ENCODE data around the gene DSCAM. TPM values are rescaled to one million over a fixed set of nuclear protein-coding genes. Genes with fewer than 3 reads are reported as not detected.

DSCAM gene
- total RNA-seq, 1 donor from 2014 or later, result not detected

- DNase-seq (ENCODE audit: extremely low spot score, unreplicated experiment), result no peak
- H3K4me1 Mint-ChIP-seq (ENCODE audit: unreplicated experiment), result no peaks in the 10 kb centered on the region
- H3K4me3 Mint-ChIP-seq (ENCODE audit: unreplicated experiment), result no peak overlapping the region
- no peaks in the 10 kb centered on the region for H3K36me3 Mint-ChIP-seq (ENCODE audit: unreplicated experiment)
- H3K9me3 Mint-ChIP-seq (ENCODE audit: unreplicated experiment), result peaks cover 31% of the 10 kb centered on the region
- TF ChIP-seq CTCF (IDR thresholded peaks at IDR 0.05), result no peak
- no peak overlapping the region for H3K27ac Mint-ChIP-seq (ENCODE audit: unreplicated experiment)
- H3K27me3 Mint-ChIP-seq (ENCODE audit: unreplicated experiment), result no peaks in the 10 kb centered on the region
Observed at GRCh38 chr21:39976800-39977199, 870.2 kb downstream of the DSCAM start.

DNA sequence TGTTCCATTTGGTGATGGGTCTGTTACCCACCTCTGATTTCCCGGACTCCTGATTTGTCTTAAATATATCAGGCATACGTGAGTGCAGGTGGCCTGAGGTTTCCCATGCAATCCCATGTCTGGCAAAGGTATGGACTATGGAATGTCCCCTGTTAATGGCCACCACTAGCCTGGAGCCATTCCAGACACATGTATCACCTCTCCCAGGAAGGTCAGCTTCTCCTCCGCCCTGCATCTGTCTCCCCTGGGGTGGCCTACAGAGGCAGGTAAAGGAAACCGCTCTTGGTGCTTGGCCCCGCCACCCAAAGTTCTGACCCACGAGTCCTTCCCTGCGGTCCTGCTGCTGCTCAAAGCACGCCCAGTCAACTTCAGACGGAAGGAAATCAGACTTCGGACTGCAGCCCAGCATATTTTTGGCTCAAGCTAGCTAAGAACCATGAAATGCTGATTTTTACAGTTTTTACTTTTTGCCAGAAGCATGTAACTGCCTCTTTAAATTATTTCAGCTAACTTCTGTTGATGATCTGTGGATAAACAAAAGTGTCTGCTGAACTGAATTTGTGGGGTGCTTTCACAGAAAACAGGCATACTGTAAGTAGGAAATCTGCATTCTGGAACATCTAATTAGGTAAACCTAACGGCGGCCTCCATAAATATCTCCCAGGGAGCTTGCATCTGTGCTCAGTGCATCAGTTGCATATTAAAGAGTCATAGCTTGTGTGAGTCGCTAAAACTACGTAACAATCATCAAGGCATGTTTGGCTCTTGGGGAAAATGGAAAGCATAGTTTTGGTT lies 873.8 kb downstream of the DSCAM start:
- Mint-ChIP-seq H3K27ac (ENCODE audit: unreplicated experiment) (no peak overlapping the region), H3K4me1 (ENCODE audit: unreplicated experiment) (no peaks in the 10 kb centered on the region), H3K27me3 (ENCODE audit: unreplicated experiment) (no peaks in the 10 kb centered on the region), H3K36me3 (ENCODE audit: unreplicated experiment) (no peaks in the 10 kb centered on the region), H3K9me3 (ENCODE audit: unreplicated experiment) (peaks cover 22% of the 10 kb centered on the region), H3K4me3 (ENCODE audit: unreplicated experiment) (no peak overlapping the region)
- no peak for DNase-seq (ENCODE audit: extremely low spot score, unreplicated experiment)
- TF ChIP-seq CTCF (IDR thresholded peaks at IDR 0.05), result no peak

GRCh38 chr21:39972471-39972870 lies 874.5 kb downstream of the DSCAM start:
- Mint-ChIP-seq H3K4me1 (ENCODE audit: unreplicated experiment) (no peaks in the 10 kb centered on the region), H3K27me3 (ENCODE audit: unreplicated experiment) (no peaks in the 10 kb centered on the region), H3K9me3 (ENCODE audit: unreplicated experiment) (peaks cover 16% of the 10 kb centered on the region), H3K36me3 (ENCODE audit: unreplicated experiment) (no peaks in the 10 kb centered on the region), H3K4me3 (ENCODE audit: unreplicated experiment) (no peak overlapping the region), H3K27ac (ENCODE audit: unreplicated experiment) (no peak overlapping the region)
- DNase-seq (ENCODE audit: extremely low spot score, unreplicated experiment), result no peak
- no peak for TF ChIP-seq CTCF (IDR thresholded peaks at IDR 0.05)

DNA sequence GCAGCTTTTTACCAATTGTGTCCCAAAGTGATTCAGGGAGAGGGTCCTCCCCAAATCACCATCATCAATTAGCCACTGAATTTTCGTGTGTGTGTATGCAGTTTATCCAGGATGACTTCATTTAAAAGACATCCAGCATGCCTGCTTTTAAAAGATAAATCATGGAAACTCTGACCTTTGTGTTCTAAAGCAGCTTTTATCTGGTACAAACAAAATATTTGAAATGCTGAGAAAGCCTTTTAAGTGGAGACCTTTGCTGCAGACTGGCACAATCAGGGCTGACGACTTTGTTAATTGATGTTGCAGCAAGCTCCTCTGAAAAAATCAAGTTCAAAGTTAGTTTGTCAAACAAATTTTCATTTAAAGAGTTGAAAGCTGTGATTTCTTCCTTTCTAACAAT lies 875.0 kb downstream of the DSCAM start:
- Mint-ChIP-seq H3K27ac (ENCODE audit: unreplicated experiment) (no peak overlapping the region), H3K4me1 (ENCODE audit: unreplicated experiment) (no peaks in the 10 kb centered on the region), H3K27me3 (ENCODE audit: unreplicated experiment) (no peaks in the 10 kb centered on the region), H3K4me3 (ENCODE audit: unreplicated experiment) (no peak overlapping the region), H3K36me3 (ENCODE audit: unreplicated experiment) (no peaks in the 10 kb centered on the region), H3K9me3 (ENCODE audit: unreplicated experiment) (peaks cover 21% of the 10 kb centered on the region)
- no peak for DNase-seq (ENCODE audit: extremely low spot score, unreplicated experiment)
- TF ChIP-seq CTCF (IDR thresholded peaks at IDR 0.05), result no peak

DNA sequence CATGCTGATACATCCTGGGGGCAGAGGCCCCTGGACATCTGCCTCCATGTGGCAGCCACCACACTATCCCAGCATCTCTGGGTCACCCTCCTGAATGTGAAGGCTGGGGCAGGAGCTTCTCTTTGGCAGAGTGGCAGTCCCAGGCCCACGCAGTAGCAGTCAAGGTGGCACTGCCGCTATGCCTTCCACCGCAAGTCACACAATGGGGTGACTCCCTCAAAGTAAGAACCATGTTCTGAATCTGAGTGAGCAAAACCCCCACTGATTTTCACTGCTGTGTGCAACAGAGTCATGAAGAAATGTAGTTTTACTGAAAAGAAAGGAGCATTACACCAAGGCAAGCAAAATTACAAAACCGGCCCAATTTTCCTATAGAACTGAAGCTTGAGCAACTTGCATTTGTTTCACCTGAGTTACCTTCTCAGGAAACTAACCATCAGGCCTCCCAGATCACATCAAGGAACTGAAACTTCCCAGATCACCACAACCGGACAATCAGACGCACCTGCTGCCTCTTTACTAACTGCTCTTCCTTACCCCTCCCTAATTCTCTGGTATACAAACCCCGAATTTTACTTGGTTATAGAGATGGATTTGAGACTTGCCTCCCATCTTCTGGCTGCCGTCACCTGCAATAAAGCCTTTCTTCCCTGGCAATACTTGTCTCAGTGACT lies 877.1 kb downstream of the DSCAM start:
- no peak for DNase-seq (ENCODE audit: extremely low spot score, unreplicated experiment)
- H3K4me3 Mint-ChIP-seq (ENCODE audit: unreplicated experiment), result no peak overlapping the region
- H3K9me3 Mint-ChIP-seq (ENCODE audit: unreplicated experiment), result peaks cover 34% of the 10 kb centered on the region

More for the DNA sequence above, 877.1 kb downstream of the DSCAM start:
- Mint-ChIP-seq H3K27me3 (ENCODE audit: unreplicated experiment) (no peaks in the 10 kb centered on the region), H3K27ac (ENCODE audit: unreplicated experiment) (no peak overlapping the region), H3K4me1 (ENCODE audit: unreplicated experiment) (no peaks in the 10 kb centered on the region), H3K36me3 (ENCODE audit: unreplicated experiment) (no peaks in the 10 kb centered on the region)
- TF ChIP-seq CTCF (IDR thresholded peaks at IDR 0.05), result no peak

All from osteocyte (in vitro differentiated cells).